Measurements from ENCODE around the gene MLLT6.

GRCh38 chr17:38743556-38744171, 38.6 kb downstream of the MLLT6 start:
- no peak for TF ChIP-seq POLR2A (IDR thresholded peaks at IDR 0.05; ENCODE audit: low read length)
- TF ChIP-seq GATA1 (IDR thresholded peaks at IDR 0.05; ENCODE audit: low read depth, low read length): no peak
